OCI-LY3 (cell line): ENCODE results near the gene ATP4B.

ENCODE experiments used
- EZH2phosphoT487 ChIP-seq: fragments of 200-600 bp; shearing (Covaris generic); IDR thresholded peaks from 2 replicates; pipeline ENCODE4 v1.6.1; 2018; ENCODE audit warnings: antibody characterized with exemption, mixed run types, low read depth
- TF ChIP-seq, protein P1 (sequence below): fragments of 200-600, 300-600 bp; sonication (generic); IDR thresholded peaks from 2 replicates; pipeline ENCODE4 v1.5.1; 2014; ENCODE audit warnings: antibody characterized with exemption, low read length, low read depth

GRCh38 chr13:113609616-113610015 is 48.4 kb downstream of the ATP4B start:
- TF ChIP-seq, protein P1, sequence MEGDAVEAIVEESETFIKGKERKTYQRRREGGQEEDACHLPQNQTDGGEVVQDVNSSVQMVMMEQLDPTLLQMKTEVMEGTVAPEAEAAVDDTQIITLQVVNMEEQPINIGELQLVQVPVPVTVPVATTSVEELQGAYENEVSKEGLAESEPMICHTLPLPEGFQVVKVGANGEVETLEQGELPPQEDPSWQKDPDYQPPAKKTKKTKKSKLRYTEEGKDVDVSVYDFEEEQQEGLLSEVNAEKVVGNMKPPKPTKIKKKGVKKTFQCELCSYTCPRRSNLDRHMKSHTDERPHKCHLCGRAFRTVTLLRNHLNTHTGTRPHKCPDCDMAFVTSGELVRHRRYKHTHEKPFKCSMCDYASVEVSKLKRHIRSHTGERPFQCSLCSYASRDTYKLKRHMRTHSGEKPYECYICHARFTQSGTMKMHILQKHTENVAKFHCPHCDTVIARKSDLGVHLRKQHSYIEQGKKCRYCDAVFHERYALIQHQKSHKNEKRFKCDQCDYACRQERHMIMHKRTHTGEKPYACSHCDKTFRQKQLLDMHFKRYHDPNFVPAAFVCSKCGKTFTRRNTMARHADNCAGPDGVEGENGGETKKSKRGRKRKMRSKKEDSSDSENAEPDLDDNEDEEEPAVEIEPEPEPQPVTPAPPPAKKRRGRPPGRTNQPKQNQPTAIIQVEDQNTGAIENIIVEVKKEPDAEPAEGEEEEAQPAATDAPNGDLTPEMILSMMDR: no peak
- TF ChIP-seq EZH2phosphoT487: no peak
